Activated CD4-positive, alpha-beta T cell treated with anti-CD3 and anti-CD28 coated beads for 36 hours (primary cell): ENCODE measurements around the gene ALK. TPM values are rescaled to one million over a fixed set of nuclear protein-coding genes. Genes with fewer than 3 reads are reported as not detected.

ENCODE experiments used
- ATAC-seq: fragments of 200-7000 bp; cut with Tn5 transposase; one replicate; pipeline ENCODE4 v1.10.0; 2021; ENCODE audit warnings: mild to moderate bottlenecking, moderate library complexity
- CTCF ChIA-PET: fragments of 350-600 bp; sonication (Branson Sonifier 250); formaldehyde crosslinking; loops from one replicate; lab custom pipeline; 2021; ENCODE audit warnings: antibody characterized with exemption; lab: Charles Lee
- POLR2A ChIA-PET: fragments of 350-600 bp; sonication (Branson Sonifier 250); formaldehyde crosslinking; loops from one replicate; lab custom pipeline; 2021; ENCODE audit warnings: antibody characterized with exemption, inconsistent platforms; lab: Charles Lee
- DNase-seq: peaks from one replicate; pipeline ENCODE4 v3.0.0-alpha.2; 2020
- H3K27ac Mint-ChIP-seq: one replicate; pipeline ENCODE4 v1.8.0; 2021; ENCODE audit warnings: mixed read lengths
- H3K27me3 Mint-ChIP-seq: one replicate; pipeline ENCODE4 v1.8.0; 2021; ENCODE audit warnings: mixed read lengths
- H3K36me3 Mint-ChIP-seq: one replicate; pipeline ENCODE4 v1.8.0; 2021; ENCODE audit warnings: low read depth, mixed read lengths
- H3K4me1 Mint-ChIP-seq: one replicate; pipeline ENCODE4 v1.8.0; 2021; ENCODE audit warnings: mixed read lengths
- H3K4me3 Mint-ChIP-seq: one replicate; pipeline ENCODE4 v1.8.0; 2021; ENCODE audit warnings: mild to moderate bottlenecking, moderate library complexity, mixed read lengths
- H3K9me3 Mint-ChIP-seq: one replicate; pipeline ENCODE4 v1.8.0; 2021; ENCODE audit warnings: low read depth, mixed read lengths
- intact Hi-C, 2 experiments: fragments of 100-400 bp; cut with DNase I in 1 of 2; cut with micrococcal nuclease in 1 of 2; formaldehyde crosslinking; loops; one replicate each; pipeline versions ENCODE4 v1.14.2 to v1.15.1; 2022 to 2024; cut with DNase I, micrococcal nuclease
- total RNA-seq, 2 experiments: library from RNA; stranded (reverse); gene quantifications; one replicate each; pipeline ENCODE4 v1.2.3, GENCODE V29; 2021

Gene ALK
- total RNA-seq, 2 experiments from 2014 or later, result not detected

GRCh38 chr2:29606104-29607037 lies 315.0 kb downstream of the ALK start:
- DNase-seq (no peak), ATAC-seq (no peak)
- intact Hi-C loops, result no loop called here
- peaks cover 8% of the 10 kb centered on the region for H3K27me3 Mint-ChIP-seq
- peaks cover 3% of the 10 kb centered on the region for H3K4me1 Mint-ChIP-seq
- ChIA-PET POLR2A (no interaction called here), CTCF (no interaction called here)
- no peak overlapping the region for H3K4me3 Mint-ChIP-seq
- H3K9me3 Mint-ChIP-seq, result no peaks in the 10 kb centered on the region
- H3K36me3 Mint-ChIP-seq, result no peaks in the 10 kb centered on the region
- no peak overlapping the region for H3K27ac Mint-ChIP-seq

- H3K4me3 Mint-ChIP-seq, result no peak overlapping the region
- CTCF ChIA-PET, result interaction anchor here (1.0 kb wide), 1 partner anchor 14 kb away, joined by 4 read pairs; no protein-coding TSS in a partner anchor
- POLR2A ChIA-PET, result no interaction called here
- ATAC-seq (no peak), DNase-seq (no peak)
- no peaks in the 10 kb centered on the region for H3K9me3 Mint-ChIP-seq
- no peak overlapping the region for H3K27ac Mint-ChIP-seq
- H3K27me3 Mint-ChIP-seq, result peaks cover 8% of the 10 kb centered on the region
- H3K36me3 Mint-ChIP-seq, result no peaks in the 10 kb centered on the region
- intact Hi-C loops, result no loop called here
- H3K4me1 Mint-ChIP-seq, result peaks cover 3% of the 10 kb centered on the region
Measured at GRCh38 chr2:29603341-29603740, 318.0 kb downstream of the ALK start.

- ATAC-seq, result no peak
- CTCF ChIA-PET, result no interaction called here
- H3K4me3 Mint-ChIP-seq, result no peak overlapping the region
Measured at GRCh38 chr2:29601872-29602271, 319.5 kb downstream of the ALK start.

GRCh38 chr2:29601321-29601720 lies 320.1 kb downstream of the ALK start:
- Mint-ChIP-seq H3K36me3 (no peaks in the 10 kb centered on the region), H3K9me3 (no peaks in the 10 kb centered on the region), H3K27ac (no peak overlapping the region), H3K27me3 (peaks cover 6% of the 10 kb centered on the region), H3K4me3 (no peak overlapping the region), H3K4me1 (no peaks in the 10 kb centered on the region)
- ChIA-PET POLR2A (no interaction called here), CTCF (no interaction called here)
- DNase-seq (no peak), ATAC-seq (no peak)
- intact Hi-C loops, result no loop called here

More at GRCh38 chr2:29601872-29602271, 319.5 kb downstream of the ALK start:
- H3K9me3 Mint-ChIP-seq, result no peaks in the 10 kb centered on the region
- intact Hi-C loops, result no loop called here
- H3K27ac Mint-ChIP-seq, result no peak overlapping the region
- H3K36me3 Mint-ChIP-seq, result no peaks in the 10 kb centered on the region
- POLR2A ChIA-PET, result no interaction called here
- H3K4me1 Mint-ChIP-seq, result no peaks in the 10 kb centered on the region
- peaks cover 6% of the 10 kb centered on the region for H3K27me3 Mint-ChIP-seq
- DNase-seq, result no peak

- intact Hi-C loops, result no loop called here
- ChIA-PET POLR2A (interaction anchor here (0.5 kb wide), 1 partner anchor 19 kb away, joined by 3 read pairs; no protein-coding TSS in a partner anchor), CTCF (interaction anchor here (0.6 to 1.5 kb wide), 4 partner anchors 24 to 1060 kb away, joined by 3 to 5 read pairs (median 4); no protein-coding TSS in a partner anchor)
- Mint-ChIP-seq H3K9me3 (no peaks in the 10 kb centered on the region), H3K27me3 (peaks cover 6% of the 10 kb centered on the region), H3K36me3 (no peaks in the 10 kb centered on the region), H3K4me3 (no peak overlapping the region), H3K4me1 (no peaks in the 10 kb centered on the region), H3K27ac (no peak overlapping the region)
- no peak for ATAC-seq
- DNase-seq, result no peak
Measured at GRCh38 chr2:29599946-29600345, 321.4 kb downstream of the ALK start.

- H3K4me1 Mint-ChIP-seq, result no peaks in the 10 kb centered on the region
- POLR2A ChIA-PET, result no interaction called here
Measured at GRCh38 chr2:29598978-29599377, 322.4 kb downstream of the ALK start.

GRCh38 chr2:29597035-29597434 lies 324.4 kb downstream of the ALK start:
- H3K36me3 Mint-ChIP-seq, result no peaks in the 10 kb centered on the region
- ATAC-seq (no peak), DNase-seq (no peak)
- H3K27ac Mint-ChIP-seq, result no peak overlapping the region
- H3K27me3 Mint-ChIP-seq, result peaks cover 6% of the 10 kb centered on the region
- H3K4me1 Mint-ChIP-seq, result no peaks in the 10 kb centered on the region
- intact Hi-C loops, result no loop called here
- no peak overlapping the region for H3K4me3 Mint-ChIP-seq
- POLR2A ChIA-PET, result no interaction called here
- H3K9me3 Mint-ChIP-seq, result no peaks in the 10 kb centered on the region
- CTCF ChIA-PET, result no interaction called here

More at GRCh38 chr2:29598978-29599377, 322.4 kb downstream of the ALK start:
- Mint-ChIP-seq H3K36me3 (no peaks in the 10 kb centered on the region), H3K9me3 (no peaks in the 10 kb centered on the region), H3K27ac (no peak overlapping the region), H3K27me3 (peaks cover 6% of the 10 kb centered on the region), H3K4me3 (no peak overlapping the region)
- ATAC-seq (no peak), DNase-seq (no peak)
- CTCF ChIA-PET, result no interaction called here
- intact Hi-C loops, result no loop called here

- Mint-ChIP-seq H3K4me3 (no peak overlapping the region), H3K4me1 (no peaks in the 10 kb centered on the region), H3K27ac (no peak overlapping the region), H3K36me3 (no peaks in the 10 kb centered on the region), H3K9me3 (no peaks in the 10 kb centered on the region), H3K27me3 (peaks cover 6% of the 10 kb centered on the region)
- POLR2A ChIA-PET, result no interaction called here
- no peak for ATAC-seq
- CTCF ChIA-PET, result no interaction called here
- no peak for DNase-seq
- intact Hi-C loops, result no loop called here
Measured at GRCh38 chr2:29596584-29596983, 324.8 kb downstream of the ALK start.

GRCh38 chr2:29591600-29591999 lies 329.8 kb downstream of the ALK start:
- CTCF ChIA-PET, result interaction anchor here (0.6 kb wide), 1 partner anchor 24 kb away, joined by 5 read pairs; no protein-coding TSS in a partner anchor
- DNase-seq, result no peak
- Mint-ChIP-seq H3K4me1 (no peaks in the 10 kb centered on the region), H3K4me3 (no peak overlapping the region), H3K27ac (no peak overlapping the region), H3K9me3 (no peaks in the 10 kb centered on the region), H3K27me3 (no peaks in the 10 kb centered on the region), H3K36me3 (no peaks in the 10 kb centered on the region)
- POLR2A ChIA-PET, result interaction anchor here (0.7 kb wide), 1 partner anchor 1916 kb away, joined by 3 read pairs; no protein-coding TSS in a partner anchor
- no peak for ATAC-seq
- intact Hi-C loops, result no loop called here

GRCh38 chr2:29590211-29590610 lies 331.2 kb downstream of the ALK start:
- ChIA-PET POLR2A (no interaction called here), CTCF (interaction anchor here (0.9 kb wide), 1 partner anchor 13 kb away, joined by 4 read pairs; no protein-coding TSS in a partner anchor)
- Mint-ChIP-seq H3K27me3 (no peaks in the 10 kb centered on the region), H3K27ac (no peak overlapping the region), H3K4me1 (no peaks in the 10 kb centered on the region), H3K9me3 (no peaks in the 10 kb centered on the region), H3K36me3 (no peaks in the 10 kb centered on the region), H3K4me3 (no peak overlapping the region)
- intact Hi-C loops, result no loop called here
- no peak for DNase-seq
- ATAC-seq, result no peak

- no peaks in the 10 kb centered on the region for H3K4me1 Mint-ChIP-seq
- H3K4me3 Mint-ChIP-seq, result no peak overlapping the region
- DNase-seq, result no peak
- POLR2A ChIA-PET, result no interaction called here
- H3K27me3 Mint-ChIP-seq, result no peaks in the 10 kb centered on the region
- no peaks in the 10 kb centered on the region for H3K9me3 Mint-ChIP-seq
- H3K27ac Mint-ChIP-seq, result no peak overlapping the region
- intact Hi-C loops, result no loop called here
- H3K36me3 Mint-ChIP-seq, result no peaks in the 10 kb centered on the region
- CTCF ChIA-PET, result interaction anchor here (0.9 kb wide), 1 partner anchor 14 kb away, joined by 4 read pairs; no protein-coding TSS in a partner anchor
- ATAC-seq, result no peak
Measured at GRCh38 chr2:29589440-29590103, 331.8 kb downstream of the ALK start.
